HG03039 (cell line): ENCODE results near the gene SSBP4.
"Not testable (repeated sequence)": the region's sequence is repeated elsewhere in the genome, so short reads cannot be mapped to it uniquely, and the experiment has no call there.

Experiments used
- ATAC-seq: cut with Tn5 transposase; IDR thresholded peaks from one replicate; pipeline ENCODE4 v1.9.1; 2021; ENCODE audit warnings: mild to moderate bottlenecking, moderate library complexity; ENCODE audit not compliant: unreplicated experiment

The SSBP4 gene

GRCh38 chr19:18419195-18419698, at the start of gene SSBP4:
Gene SSBP4 (plus strand): TSS chr19:18419398. CDS start chr19:18419649, 251 bp downstream.
- ATAC-seq = peak; percentile 44

DNA sequence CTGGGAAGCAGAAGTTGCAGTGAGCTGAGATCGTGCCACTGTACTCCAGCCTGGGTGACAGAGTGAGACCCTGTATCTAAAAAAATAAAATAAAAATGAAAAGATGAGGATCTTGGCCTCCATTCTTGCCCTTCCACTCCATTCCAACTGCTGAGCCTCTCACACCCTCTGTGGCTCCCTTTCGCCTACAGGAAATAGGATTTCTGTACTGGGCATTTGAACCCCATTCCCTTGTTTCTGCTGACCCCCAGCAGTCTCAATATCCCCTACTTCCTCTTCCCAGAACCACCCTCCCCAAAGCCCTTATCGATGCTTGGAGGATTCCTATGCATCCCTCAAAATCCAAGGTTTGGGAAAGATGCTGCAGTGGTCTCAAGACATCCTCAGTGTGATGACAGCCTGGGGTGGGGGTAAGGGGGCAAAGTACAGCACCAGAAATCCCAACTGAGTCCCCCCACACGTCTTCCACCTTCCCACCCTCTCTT, 45.7 kb upstream of the SSBP4 start:
- no peak for ATAC-seq

DNA sequence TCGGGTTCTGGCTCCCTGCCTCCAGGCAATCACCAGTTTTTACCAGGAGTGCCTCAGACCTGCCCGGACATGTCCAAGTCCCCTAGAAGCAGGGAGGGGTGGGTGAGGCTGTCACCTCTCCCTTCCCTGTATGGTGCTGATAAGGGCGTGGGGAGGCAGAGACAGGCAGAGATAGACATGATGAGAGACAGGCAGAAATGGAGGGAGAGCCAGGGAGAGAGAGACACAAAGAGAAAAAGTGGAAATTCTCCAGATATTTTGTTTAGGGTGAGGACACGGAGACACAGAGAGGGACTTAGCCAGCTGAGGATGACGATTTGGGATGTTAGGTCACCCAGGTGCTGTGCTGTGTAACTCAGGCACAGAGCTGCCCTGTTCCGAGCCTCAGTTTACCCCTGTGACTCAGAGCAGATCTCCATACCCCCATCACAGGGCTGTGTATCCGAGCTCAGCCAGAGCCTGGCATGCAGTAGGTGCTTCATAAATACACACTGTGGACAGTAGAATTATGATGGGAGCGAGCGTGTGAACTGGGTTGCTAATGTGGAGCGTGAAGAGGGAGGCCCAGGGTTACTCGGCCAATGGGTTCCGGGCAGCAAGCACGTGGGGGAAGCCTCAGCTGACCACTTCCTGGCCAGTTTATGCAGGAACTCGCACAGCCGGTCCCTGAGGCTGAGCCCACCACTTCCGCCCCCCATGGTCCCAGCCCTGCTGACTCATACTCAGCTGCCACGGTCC, 45.1 kb upstream of the SSBP4 start:
- peak; percentile 76 for ATAC-seq

GRCh38 chr19:18377026-18377425, 42.2 kb upstream of the SSBP4 start:
- ATAC-seq = no peak

DNA sequence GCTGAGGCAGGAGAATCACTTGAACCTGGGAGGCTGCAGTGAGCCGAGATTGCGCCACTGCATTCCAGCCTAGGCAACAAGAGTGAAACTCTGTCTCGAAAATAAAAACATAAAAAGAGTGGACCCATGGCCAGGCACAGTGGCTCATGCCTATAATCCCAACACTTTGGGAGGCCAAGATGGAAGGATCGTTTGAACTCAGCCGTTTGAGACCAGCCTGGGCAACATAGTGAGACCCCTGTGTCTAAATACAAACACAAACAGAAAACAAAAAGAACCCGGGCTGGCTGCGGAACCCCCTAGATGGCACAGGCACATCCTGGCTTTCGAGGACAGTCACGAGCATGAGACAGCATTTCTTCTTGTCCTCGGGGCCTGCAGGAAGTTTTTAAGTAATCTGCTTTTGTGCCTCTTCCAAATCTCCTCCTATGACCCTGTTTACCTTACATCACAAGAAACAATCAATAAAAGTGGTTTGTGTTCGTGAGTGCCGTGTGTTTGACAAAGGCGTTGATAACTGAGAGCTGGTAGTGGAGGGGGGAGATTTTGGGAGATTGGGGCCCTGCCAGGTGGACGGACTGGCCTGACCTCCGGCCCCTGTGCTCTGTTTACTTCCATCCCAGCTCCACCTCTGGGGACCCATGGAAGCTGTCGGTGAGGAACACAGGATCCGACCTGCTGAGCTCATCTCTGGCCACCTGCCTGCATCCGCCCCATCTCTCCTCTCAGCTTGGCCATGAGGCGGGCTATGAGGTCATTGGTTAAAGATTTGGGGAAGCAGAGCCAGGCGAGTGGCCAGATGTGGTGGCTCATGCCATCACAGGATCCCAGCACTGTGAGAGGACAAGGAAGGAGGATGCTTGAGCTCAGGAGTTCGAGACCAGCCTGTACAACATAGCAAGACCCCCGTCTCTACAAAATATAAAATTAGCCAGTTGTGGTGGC, 39.1 kb upstream of the SSBP4 start:
- no peak for ATAC-seq

GRCh38 chr19:18380843-18381242, 38.4 kb upstream of the SSBP4 start:
- ATAC-seq = no peak

- not testable (repeated sequence) for ATAC-seq
Observed at GRCh38 chr19:18383622-18384021, 35.6 kb upstream of the SSBP4 start.

DNA sequence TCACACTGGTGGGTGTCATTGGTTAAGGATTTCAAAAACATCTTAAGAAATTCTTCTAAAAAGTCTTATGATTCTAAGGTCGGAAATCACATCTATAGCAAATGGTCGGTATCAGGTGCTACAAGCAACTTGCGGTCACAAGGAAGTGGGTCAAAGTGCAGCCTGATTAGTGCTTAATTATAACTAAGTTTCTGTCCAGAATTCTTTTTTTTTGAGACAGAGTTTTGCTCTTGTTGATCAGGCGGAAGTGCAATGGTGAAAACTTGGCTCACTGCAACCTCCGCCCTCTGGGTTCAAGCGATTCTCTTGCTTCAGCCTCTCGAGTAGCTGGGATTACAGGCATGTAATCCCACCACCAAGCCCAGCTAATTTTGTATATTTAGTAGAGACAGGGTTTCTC, 34.4 kb upstream of the SSBP4 start:
- ATAC-seq = no peak

GRCh38 chr19:18385359-18385674, 33.9 kb upstream of the SSBP4 start:
- no peak for ATAC-seq

DNA sequence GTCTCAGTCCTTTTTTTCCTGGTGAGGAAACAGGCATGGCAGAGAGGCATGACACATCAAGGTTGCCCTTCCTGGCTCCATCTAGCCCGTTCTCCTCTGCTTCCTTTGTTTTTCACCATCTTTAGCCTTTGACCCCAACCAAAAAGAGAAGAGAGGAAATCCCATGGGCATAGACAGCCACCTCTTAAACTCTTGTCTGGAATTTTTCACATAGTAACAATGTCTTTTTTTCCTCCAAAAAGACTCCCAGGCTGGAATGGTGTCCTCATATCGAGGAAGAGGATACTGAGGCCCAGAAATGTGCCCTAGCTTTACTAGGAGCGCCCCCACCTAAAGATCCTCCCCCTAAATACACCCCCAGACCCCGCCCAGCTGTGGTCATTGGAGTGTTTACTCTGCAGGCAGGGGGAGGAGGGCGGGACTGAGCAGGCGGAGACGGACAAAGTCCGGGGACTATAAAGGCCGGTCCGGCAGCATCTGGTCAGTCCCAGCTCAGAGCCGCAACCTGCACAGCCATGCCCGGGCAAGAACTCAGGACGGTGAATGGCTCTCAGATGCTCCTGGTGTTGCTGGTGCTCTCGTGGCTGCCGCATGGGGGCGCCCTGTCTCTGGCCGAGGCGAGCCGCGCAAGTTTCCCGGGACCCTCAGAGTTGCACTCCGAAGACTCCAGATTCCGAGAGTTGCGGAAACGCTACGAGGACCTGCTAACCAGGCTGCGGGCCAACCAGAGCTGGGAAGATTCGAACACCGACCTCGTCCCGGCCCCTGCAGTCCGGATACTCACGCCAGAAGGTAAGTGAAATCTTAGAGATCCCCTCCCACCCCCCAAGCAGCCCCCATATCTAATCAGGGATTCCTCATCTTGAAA, 33.3 kb upstream of the SSBP4 start, which contains the start of gene GDF15:
Gene GDF15 (plus strand): TSS at position 484 of the 868 bp plus-strand sequence. CDS start 32 bp downstream, at position 516.
- no peak for ATAC-seq

DNA sequence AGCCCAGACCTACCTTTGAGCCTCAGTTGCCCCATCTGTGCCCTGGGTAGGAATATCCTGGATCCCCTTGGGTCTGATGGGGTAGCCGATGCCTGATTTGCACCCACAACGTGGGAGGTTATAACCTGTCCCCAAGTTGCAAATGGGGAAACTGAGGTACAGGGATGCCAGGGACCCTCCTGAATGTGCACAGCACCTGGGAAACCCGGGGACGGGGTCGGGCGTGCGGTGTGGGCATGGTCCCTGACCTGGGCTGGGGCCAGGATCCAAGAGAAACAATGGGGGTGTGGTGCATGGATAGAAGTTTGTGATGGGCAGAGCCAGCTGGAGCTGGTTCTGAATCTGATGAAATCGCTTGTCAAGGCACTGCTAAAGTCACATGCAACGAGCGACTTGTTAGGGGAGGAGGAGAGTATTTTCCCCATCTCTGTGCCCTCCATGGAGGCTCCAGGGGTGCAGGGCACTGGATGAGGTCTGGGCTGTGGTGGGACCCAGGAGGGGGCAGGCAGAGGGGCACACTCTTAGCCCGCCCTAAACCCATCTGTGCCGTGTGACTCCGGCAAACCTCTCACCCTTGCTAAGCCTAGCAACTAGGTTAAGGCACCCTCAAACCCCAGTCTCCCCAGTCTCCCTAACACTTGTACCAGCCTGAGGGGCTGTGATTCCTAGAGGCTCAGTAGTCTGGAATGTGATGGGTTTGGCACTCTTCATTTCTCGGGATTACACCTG, 32.5 kb upstream of the SSBP4 start:
- no peak for ATAC-seq

DNA sequence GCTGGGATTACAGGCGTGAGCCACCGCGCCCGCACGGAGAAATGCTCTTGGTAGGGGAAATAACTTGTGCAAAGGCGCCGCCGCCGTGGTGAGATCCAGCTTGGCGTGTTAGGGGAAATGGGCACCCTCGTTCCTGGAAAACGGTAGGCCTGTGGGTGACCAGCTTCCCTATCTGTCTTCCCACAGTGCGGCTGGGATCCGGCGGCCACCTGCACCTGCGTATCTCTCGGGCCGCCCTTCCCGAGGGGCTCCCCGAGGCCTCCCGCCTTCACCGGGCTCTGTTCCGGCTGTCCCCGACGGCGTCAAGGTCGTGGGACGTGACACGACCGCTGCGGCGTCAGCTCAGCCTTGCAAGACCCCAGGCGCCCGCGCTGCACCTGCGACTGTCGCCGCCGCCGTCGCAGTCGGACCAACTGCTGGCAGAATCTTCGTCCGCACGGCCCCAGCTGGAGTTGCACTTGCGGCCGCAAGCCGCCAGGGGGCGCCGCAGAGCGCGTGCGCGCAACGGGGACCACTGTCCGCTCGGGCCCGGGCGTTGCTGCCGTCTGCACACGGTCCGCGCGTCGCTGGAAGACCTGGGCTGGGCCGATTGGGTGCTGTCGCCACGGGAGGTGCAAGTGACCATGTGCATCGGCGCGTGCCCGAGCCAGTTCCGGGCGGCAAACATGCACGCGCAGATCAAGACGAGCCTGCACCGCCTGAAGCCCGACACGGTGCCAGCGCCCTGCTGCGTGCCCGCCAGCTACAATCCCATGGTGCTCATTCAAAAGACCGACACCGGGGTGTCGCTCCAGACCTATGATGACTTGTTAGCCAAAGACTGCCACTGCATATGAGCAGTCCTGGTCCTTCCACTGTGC, 30.9 kb upstream of the SSBP4 start:
- ATAC-seq = no peak

DNA sequence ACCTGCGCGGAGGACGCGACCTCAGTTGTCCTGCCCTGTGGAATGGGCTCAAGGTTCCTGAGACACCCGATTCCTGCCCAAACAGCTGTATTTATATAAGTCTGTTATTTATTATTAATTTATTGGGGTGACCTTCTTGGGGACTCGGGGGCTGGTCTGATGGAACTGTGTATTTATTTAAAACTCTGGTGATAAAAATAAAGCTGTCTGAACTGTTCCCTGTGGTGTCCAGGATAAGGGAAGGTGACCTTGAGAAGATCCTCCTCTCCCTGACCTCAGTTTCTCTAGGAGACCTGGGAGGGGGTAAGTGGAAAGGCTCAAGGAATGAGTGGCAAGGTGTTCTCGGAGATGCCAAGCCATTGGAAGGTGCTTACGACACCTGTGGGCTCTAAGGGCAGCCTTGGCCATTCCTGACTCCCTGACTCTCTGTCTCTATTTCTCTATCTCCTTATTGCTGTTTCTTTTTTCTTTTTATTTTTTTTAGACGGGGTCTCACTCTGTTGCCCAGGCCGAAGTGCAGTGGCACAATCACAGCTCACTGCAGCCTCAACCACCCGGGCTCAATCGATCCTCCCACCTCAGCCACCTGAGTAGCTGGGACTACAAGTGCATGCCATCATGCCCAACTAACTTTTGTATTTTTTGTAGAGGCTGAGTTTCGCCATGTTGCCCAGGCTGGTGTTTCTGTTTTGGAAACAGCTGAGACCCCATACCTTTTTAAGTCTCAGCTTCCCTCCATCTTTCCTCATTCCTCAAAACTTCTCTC, 30.1 kb upstream of the SSBP4 start:
- ATAC-seq = no peak

- ATAC-seq = no peak
Observed at GRCh38 chr19:18389726-18390064, 29.5 kb upstream of the SSBP4 start.

GRCh38 chr19:18390065-18390907, 28.9 kb upstream of the SSBP4 start:
- ATAC-seq = no peak

- ATAC-seq = no peak
Observed at GRCh38 chr19:18391509-18392075, 27.6 kb upstream of the SSBP4 start.

GRCh38 chr19:18392417-18392816, 26.8 kb upstream of the SSBP4 start:
- ATAC-seq = no peak
